Measurements from ENCODE around the gene SULT2B1.
A peak's percentile ranks its signal among the peaks of the same experiment; 100 is the strongest.

SULT2B1 gene

DNA sequence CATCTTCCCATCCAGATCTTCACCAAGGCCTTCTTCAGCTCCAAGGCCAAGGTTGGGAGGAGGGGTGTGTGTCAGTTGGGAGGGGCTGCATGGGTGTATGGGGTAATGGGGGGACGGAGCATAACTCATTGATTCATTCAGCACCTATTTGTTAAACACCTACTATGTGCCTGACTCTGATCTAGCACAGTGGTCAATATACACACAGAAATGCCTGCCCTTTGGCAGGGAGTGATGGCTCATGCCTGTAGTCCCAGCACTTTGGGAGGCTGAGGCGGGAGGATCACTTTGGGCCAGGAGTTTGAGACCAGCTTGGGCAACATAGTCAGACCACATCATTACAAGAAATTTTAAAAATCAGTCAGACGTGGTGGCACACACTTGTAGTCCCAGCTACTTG, 35.4 kb downstream of the SULT2B1 start:
- DNase-seq: no peak

DNA sequence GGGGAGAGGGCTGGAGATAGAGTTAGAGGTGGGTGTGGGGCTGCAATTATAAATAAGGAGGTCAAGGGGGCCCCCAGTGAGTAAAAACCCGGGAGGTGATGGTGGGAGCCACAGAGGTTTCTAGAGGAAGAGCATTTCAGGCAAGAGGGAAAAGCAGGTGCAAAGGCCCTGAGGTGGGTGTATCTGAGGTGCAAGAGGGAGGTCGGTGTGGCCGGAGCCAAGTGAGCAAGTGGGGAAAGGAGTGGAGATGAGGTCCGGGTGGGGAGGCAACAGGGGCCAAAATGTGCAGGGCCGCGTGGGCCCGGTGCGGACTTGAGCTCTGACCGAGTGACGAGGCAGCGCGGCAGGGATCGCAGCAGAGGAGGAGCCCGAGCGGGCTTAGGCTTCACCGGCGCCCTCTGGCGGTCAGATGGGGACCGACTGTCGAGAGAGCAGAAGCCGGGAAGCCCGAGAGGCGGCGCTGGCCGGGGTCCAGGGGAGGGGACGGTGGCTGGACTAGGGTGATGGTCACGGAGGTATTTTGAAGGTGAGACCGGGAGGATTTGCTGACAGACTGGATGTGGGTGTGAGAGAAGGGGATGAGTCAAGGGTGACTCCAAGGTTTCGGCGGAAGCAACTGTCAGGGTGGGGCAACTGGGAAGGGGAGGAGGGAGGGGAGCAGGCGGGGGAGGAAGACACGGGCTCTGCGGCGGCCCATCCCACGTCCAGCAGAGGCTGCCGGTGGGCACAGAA, 36.9 kb downstream of the SULT2B1 start:
- Histone ChIP-seq H3K9ac (ENCODE audit: low read length) (peak overlapping the region; percentile 63), H3K23ac (ENCODE audit: low read length in 2 of 2) (no peak overlapping the region), H4K8ac (ENCODE audit: low read length) (peak overlapping the region; percentile 93), H3K4me3 (ENCODE audit: insufficient read depth in 1 of 2, low read depth in 1 of 2, low read length in 2 of 2) (peak overlapping the region; percentile 43 to 68), H2BK5ac (ENCODE audit: low read depth, low read length, poor library complexity, severe bottlenecking) (no peak overlapping the region), H2AFZ (ENCODE audit: low read depth, low read length) (peak overlapping the region; percentile 90), H2AK5ac (ENCODE audit: low read length, severe bottlenecking) (no peak overlapping the region), H3K4ac (ENCODE audit: low read depth in 1 of 2, low read length in 2 of 2) (peak overlapping the region in 1 of 2 experiments; percentile 4), H3K4me1 (ENCODE audit: control insufficient read depth, insufficient read depth, low read depth, low read length) (peaks cover 6% of the 10 kb centered on the region), H3K18ac (ENCODE audit: low read depth in 1 of 2, low read length in 2 of 2) (peak overlapping the region; percentile 18 to 48), H3K9me3 (ENCODE audit: control insufficient read depth, low read length) (no peaks in the 10 kb centered on the region), H3K36me3 (ENCODE audit: control insufficient read depth in 1 of 2, insufficient read depth in 2 of 2, low read depth in 1 of 2, low read length in 2 of 2) (no peaks in the 10 kb centered on the region), H2BK12ac (ENCODE audit: low read length in 2 of 2) (peak overlapping the region in 1 of 2 experiments; percentile 59), H4K91ac (ENCODE audit: low read length) (peak overlapping the region; percentile 70), H2BK15ac (ENCODE audit: low read depth, poor library complexity, severe bottlenecking) (peak overlapping the region; percentile 99), H3K14ac (ENCODE audit: low read length in 2 of 2) (peak overlapping the region in 1 of 2 experiments; percentile 91), H2BK120ac (ENCODE audit: low read depth, low read length) (no peak overlapping the region), H3K27ac (ENCODE audit: low read length, poor library complexity, severe bottlenecking) (no peak overlapping the region), H3K79me1 (replicated peaks; ENCODE audit: low read length, poor library complexity, severe bottlenecking) (no peaks in the 10 kb centered on the region), H3K27me3 (ENCODE audit: control insufficient read depth in 1 of 2, insufficient read depth in 1 of 2, low read length in 2 of 2) (peaks cover 0 to 11% of the 10 kb centered on the region in 2 experiments), H3K4me2 (ENCODE audit: low read length, poor library complexity, severe bottlenecking) (peak overlapping the region; percentile 64)
- 5% methylated on average over 36 of the region's 36 CpGs for WGBS
- peak; percentile 85 for DNase-seq

More for the DNA sequence above, 35.4 kb downstream of the SULT2B1 start:
- Histone ChIP-seq H3K14ac (ENCODE audit: low read length in 2 of 2) (no peak overlapping the region), H3K79me1 (replicated peaks; ENCODE audit: low read length, poor library complexity, severe bottlenecking) (no peaks in the 10 kb centered on the region), H3K18ac (ENCODE audit: low read depth in 1 of 2, low read length in 2 of 2) (peak overlapping the region in 1 of 2 experiments; percentile 2), H3K27ac (ENCODE audit: low read length, poor library complexity, severe bottlenecking) (no peak overlapping the region), H3K36me3 (ENCODE audit: control insufficient read depth in 1 of 2, insufficient read depth in 2 of 2, low read depth in 1 of 2, low read length in 2 of 2) (no peaks in the 10 kb centered on the region), H3K23ac (ENCODE audit: low read length in 2 of 2) (no peak overlapping the region), H2BK15ac (ENCODE audit: low read depth, poor library complexity, severe bottlenecking) (no peak overlapping the region), H2BK120ac (ENCODE audit: low read depth, low read length) (no peak overlapping the region), H2BK5ac (ENCODE audit: low read depth, low read length, poor library complexity, severe bottlenecking) (no peak overlapping the region), H2AFZ (ENCODE audit: low read depth, low read length) (no peak overlapping the region), H3K4me3 (ENCODE audit: insufficient read depth in 1 of 2, low read depth in 1 of 2, low read length in 2 of 2) (no peak overlapping the region), H3K4me2 (ENCODE audit: low read length, poor library complexity, severe bottlenecking) (no peak overlapping the region), H4K8ac (ENCODE audit: low read length) (no peak overlapping the region), H4K91ac (ENCODE audit: low read length) (no peak overlapping the region), H3K27me3 (ENCODE audit: control insufficient read depth in 1 of 2, insufficient read depth in 1 of 2, low read length in 2 of 2) (peaks cover 0 to 11% of the 10 kb centered on the region in 2 experiments), H3K9me3 (ENCODE audit: control insufficient read depth, low read length) (no peaks in the 10 kb centered on the region), H3K9ac (ENCODE audit: low read length) (no peak overlapping the region), H2AK5ac (ENCODE audit: low read length, severe bottlenecking) (no peak overlapping the region), H2BK12ac (ENCODE audit: low read length in 2 of 2) (peak overlapping the region in 1 of 2 experiments; percentile 5), H3K4ac (ENCODE audit: low read depth in 1 of 2, low read length in 2 of 2) (no peak overlapping the region), H3K4me1 (ENCODE audit: control insufficient read depth, insufficient read depth, low read depth, low read length) (peaks cover 6% of the 10 kb centered on the region)
- WGBS: 93% methylated on average over 3 of the region's 3 CpGs

DNA sequence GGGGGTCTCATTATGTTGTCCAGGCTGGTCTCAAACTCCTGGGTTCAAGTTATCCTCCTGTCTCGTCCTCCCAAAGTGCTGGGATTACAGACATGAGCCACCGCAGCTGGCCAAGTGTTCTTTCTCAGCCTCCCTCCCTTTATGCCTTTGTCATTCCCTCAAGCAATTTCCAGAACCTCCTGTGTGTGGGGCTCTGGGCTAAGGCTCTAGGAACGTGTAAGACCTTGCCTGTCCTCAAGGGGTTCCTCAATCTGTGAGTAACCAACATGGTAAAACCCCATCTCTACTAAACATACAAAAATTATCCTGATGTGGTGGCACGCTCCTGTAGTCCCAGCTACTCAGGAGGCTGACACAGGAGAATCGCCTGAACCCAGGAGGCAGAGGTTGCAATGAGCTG, 39.0 kb downstream of the SULT2B1 start:
- H3K27ac ChIP-seq (ENCODE audit: low read length, poor library complexity, severe bottlenecking): no peak overlapping the region
- H2BK5ac ChIP-seq (ENCODE audit: low read depth, low read length, poor library complexity, severe bottlenecking): no peak overlapping the region
- no peaks in the 10 kb centered on the region for H3K79me1 ChIP-seq (replicated peaks; ENCODE audit: low read length, poor library complexity, severe bottlenecking)
- H3K27me3 ChIP-seq (ENCODE audit: control insufficient read depth in 1 of 2, insufficient read depth in 1 of 2, low read length in 2 of 2): peaks cover 0 to 11% of the 10 kb centered on the region in 2 experiments
- no peaks in the 10 kb centered on the region for H3K9me3 ChIP-seq (ENCODE audit: control insufficient read depth, low read length)
- no peak overlapping the region for H3K4me3 ChIP-seq (ENCODE audit: insufficient read depth in 1 of 2, low read depth in 1 of 2, low read length in 2 of 2)
- no peaks in the 10 kb centered on the region for H3K36me3 ChIP-seq (ENCODE audit: control insufficient read depth in 1 of 2, insufficient read depth in 2 of 2, low read depth in 1 of 2, low read length in 2 of 2)
- H3K9ac ChIP-seq (ENCODE audit: low read length): no peak overlapping the region
- DNase-seq: peak; percentile 40
- H3K14ac ChIP-seq (ENCODE audit: low read length in 2 of 2): no peak overlapping the region
- peaks cover 6% of the 10 kb centered on the region for H3K4me1 ChIP-seq (ENCODE audit: control insufficient read depth, insufficient read depth, low read depth, low read length)
- H3K4me2 ChIP-seq (ENCODE audit: low read length, poor library complexity, severe bottlenecking): no peak overlapping the region
- no peak overlapping the region for H4K91ac ChIP-seq (ENCODE audit: low read length)
- H2AK5ac ChIP-seq (ENCODE audit: low read length, severe bottlenecking): no peak overlapping the region
- no peak overlapping the region for H4K8ac ChIP-seq (ENCODE audit: low read length)
- no peak overlapping the region for H2BK12ac ChIP-seq (ENCODE audit: low read length in 2 of 2)
- H3K4ac ChIP-seq (ENCODE audit: low read depth in 1 of 2, low read length in 2 of 2): no peak overlapping the region
- H2BK120ac ChIP-seq (ENCODE audit: low read depth, low read length): no peak overlapping the region
- no peak overlapping the region for H3K23ac ChIP-seq (ENCODE audit: low read length in 2 of 2)
- H2AFZ ChIP-seq (ENCODE audit: low read depth, low read length): no peak overlapping the region
- no peak overlapping the region for H3K18ac ChIP-seq (ENCODE audit: low read depth in 1 of 2, low read length in 2 of 2)
- H2BK15ac ChIP-seq (ENCODE audit: low read depth, poor library complexity, severe bottlenecking): no peak overlapping the region
- WGBS: 80% methylated on average over 5 of the region's 5 CpGs

DNA sequence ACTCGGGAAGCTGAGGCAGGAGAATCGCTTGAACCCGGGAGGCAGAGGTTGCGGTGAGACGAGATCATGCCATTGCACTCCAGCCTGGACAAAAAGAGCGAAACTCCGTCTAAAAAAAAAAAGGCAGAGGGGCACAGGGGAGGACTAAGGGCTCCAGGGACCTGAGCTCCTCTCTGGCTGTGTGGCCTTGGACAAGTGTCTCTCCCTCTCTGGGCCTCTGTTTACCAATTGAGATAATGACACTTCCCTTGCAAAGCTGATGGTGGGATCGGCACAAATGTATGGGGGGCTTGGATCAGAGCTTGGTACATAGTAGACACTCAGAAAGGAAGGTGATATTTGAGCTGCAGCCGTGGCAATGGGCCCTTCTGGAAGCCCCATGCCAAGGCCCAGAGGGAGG, 43.2 kb downstream of the SULT2B1 start:
- Histone ChIP-seq H3K79me1 (replicated peaks; ENCODE audit: low read length, poor library complexity, severe bottlenecking) (no peaks in the 10 kb centered on the region), H2BK5ac (ENCODE audit: low read depth, low read length, poor library complexity, severe bottlenecking) (no peak overlapping the region), H2BK15ac (ENCODE audit: low read depth, poor library complexity, severe bottlenecking) (no peak overlapping the region), H2BK12ac (ENCODE audit: low read length in 2 of 2) (no peak overlapping the region), H3K27me3 (ENCODE audit: control insufficient read depth in 1 of 2, insufficient read depth in 1 of 2, low read length in 2 of 2) (peaks cover 6 to 14% of the 10 kb centered on the region in 2 experiments), H2AFZ (ENCODE audit: low read depth, low read length) (no peak overlapping the region), H3K9ac (ENCODE audit: low read length) (no peak overlapping the region), H3K18ac (ENCODE audit: low read depth in 1 of 2, low read length in 2 of 2) (no peak overlapping the region), H3K27ac (ENCODE audit: low read length, poor library complexity, severe bottlenecking) (no peak overlapping the region), H3K14ac (ENCODE audit: low read length in 2 of 2) (no peak overlapping the region), H3K4me1 (ENCODE audit: control insufficient read depth, insufficient read depth, low read depth, low read length) (peaks cover 6% of the 10 kb centered on the region), H3K4me3 (ENCODE audit: insufficient read depth in 1 of 2, low read depth in 1 of 2, low read length in 2 of 2) (no peak overlapping the region), H4K8ac (ENCODE audit: low read length) (no peak overlapping the region), H3K23ac (ENCODE audit: low read length in 2 of 2) (no peak overlapping the region), H2BK120ac (ENCODE audit: low read depth, low read length) (no peak overlapping the region), H3K4me2 (ENCODE audit: low read length, poor library complexity, severe bottlenecking) (no peak overlapping the region), H3K36me3 (ENCODE audit: control insufficient read depth in 1 of 2, insufficient read depth in 2 of 2, low read depth in 1 of 2, low read length in 2 of 2) (no peaks in the 10 kb centered on the region), H2AK5ac (ENCODE audit: low read length, severe bottlenecking) (no peak overlapping the region), H4K91ac (ENCODE audit: low read length) (no peak overlapping the region), H3K9me3 (ENCODE audit: control insufficient read depth, low read length) (no peaks in the 10 kb centered on the region), H3K4ac (ENCODE audit: low read depth in 1 of 2, low read length in 2 of 2) (no peak overlapping the region)
- DNase-seq: no peak
- 97% methylated on average over 9 of the region's 9 CpGs for WGBS
